ENCODE data around the gene PNPLA3. TPM values are rescaled to one million over a fixed set of nuclear protein-coding genes. Genes with fewer than 3 reads are reported as not detected.
"Not testable (repeated sequence)": the region's sequence is repeated elsewhere in the genome, so short reads cannot be mapped to it uniquely, and the experiment has no call there.

PNPLA3 gene
- total RNA-seq, 1 donor from 2014 or later = not detected

- Histone ChIP-seq H3K9me3 (no peaks in the 10 kb centered on the region), H3K27ac (no peak overlapping the region), H3K4me1 (no peaks in the 10 kb centered on the region), H3K36me3 (no peaks in the 10 kb centered on the region), H3K27me3 (no peaks in the 10 kb centered on the region), H3K4me3 (no peak overlapping the region)
- DNase-seq (ENCODE audit: low spot score in 2 of 2) = no peak
- TF ChIP-seq CTCF (IDR thresholded peaks at IDR 0.05) = no peak
- intact Hi-C loops (cut with DNase I) = no loop called here
Observed at GRCh38 chr22:43897751-43898261, 25.8 kb upstream of the PNPLA3 start.

- Histone ChIP-seq H3K9me3 (no peaks in the 10 kb centered on the region), H3K4me1 (no peaks in the 10 kb centered on the region), H3K27ac (no peak overlapping the region), H3K27me3 (no peaks in the 10 kb centered on the region), H3K36me3 (no peaks in the 10 kb centered on the region), H3K4me3 (no peak overlapping the region)
- intact Hi-C loops (cut with DNase I) = no loop called here
- DNase-seq (ENCODE audit: low spot score in 2 of 2) = no peak
- no peak for TF ChIP-seq CTCF (IDR thresholded peaks at IDR 0.05)
Observed at GRCh38 chr22:43900206-43900605, 23.4 kb upstream of the PNPLA3 start.

- Histone ChIP-seq H3K4me3 (no peak overlapping the region), H3K27ac (no peak overlapping the region), H3K4me1 (no peaks in the 10 kb centered on the region), H3K36me3 (no peaks in the 10 kb centered on the region), H3K27me3 (no peaks in the 10 kb centered on the region), H3K9me3 (no peaks in the 10 kb centered on the region)
- intact Hi-C loops (cut with DNase I) = no loop called here
- TF ChIP-seq CTCF (IDR thresholded peaks at IDR 0.05) = no peak
- no peak for DNase-seq (ENCODE audit: low spot score in 2 of 2)
Observed at GRCh38 chr22:43901976-43902643, 21.5 kb upstream of the PNPLA3 start.

GRCh38 chr22:43903033-43903432, 20.6 kb upstream of the PNPLA3 start:
- not testable (repeated sequence) for H3K27me3 ChIP-seq

GRCh38 chr22:43904412-43904811, 19.2 kb upstream of the PNPLA3 start:
- H3K9me3 ChIP-seq; H3K4me1 ChIP-seq; intact Hi-C loops (cut with DNase I); H3K4me3 ChIP-seq; H3K27ac ChIP-seq; DNase-seq (ENCODE audit: low spot score in 2 of 2); H3K36me3 ChIP-seq; H3K27me3 ChIP-seq: not testable (repeated sequence)

More at GRCh38 chr22:43903033-43903432, 20.6 kb upstream of the PNPLA3 start:
- H3K36me3 ChIP-seq; DNase-seq (ENCODE audit: low spot score in 2 of 2); H3K4me1 ChIP-seq; H3K9me3 ChIP-seq; H3K4me3 ChIP-seq; intact Hi-C loops (cut with DNase I); H3K27ac ChIP-seq: not testable (repeated sequence)

GRCh38 chr22:43905681-43906080, 17.9 kb upstream of the PNPLA3 start:
- H3K27ac ChIP-seq = no peak overlapping the region
- intact Hi-C loops (cut with DNase I) = no loop called here
- no peaks in the 10 kb centered on the region for H3K27me3 ChIP-seq
- no peak for TF ChIP-seq CTCF (IDR thresholded peaks at IDR 0.05)
- no peaks in the 10 kb centered on the region for H3K36me3 ChIP-seq
- H3K4me3 ChIP-seq = no peak overlapping the region
- H3K4me1 ChIP-seq = no peaks in the 10 kb centered on the region
- DNase-seq (ENCODE audit: low spot score in 2 of 2) = no peak
- no peaks in the 10 kb centered on the region for H3K9me3 ChIP-seq

GRCh38 chr22:43909708-43910107, 13.9 kb upstream of the PNPLA3 start:
- intact Hi-C loops (cut with DNase I) = no loop called here
- no peak for TF ChIP-seq CTCF (IDR thresholded peaks at IDR 0.05)
- Histone ChIP-seq H3K4me1 (no peaks in the 10 kb centered on the region), H3K27ac (no peak overlapping the region), H3K36me3 (no peaks in the 10 kb centered on the region), H3K4me3 (no peak overlapping the region), H3K9me3 (no peaks in the 10 kb centered on the region), H3K27me3 (no peaks in the 10 kb centered on the region)
- DNase-seq (ENCODE audit: low spot score in 2 of 2) = no peak
